Activated CD4-positive, alpha-beta T cell treated with anti-CD3 and anti-CD28 coated beads, Interleukin-2, amount 50 U/mL, for 16 hours (primary cell): ENCODE results near the gene RINL.
"Not testable (repeated sequence)": the region's sequence is repeated elsewhere in the genome, so short reads cannot be mapped to it uniquely, and the experiment has no call there.

ENCODE experiments used
- DNase-seq: peaks from one replicate; pipeline ENCODE4 v3.0.0-alpha.2; 2020

Gene RINL

DNA sequence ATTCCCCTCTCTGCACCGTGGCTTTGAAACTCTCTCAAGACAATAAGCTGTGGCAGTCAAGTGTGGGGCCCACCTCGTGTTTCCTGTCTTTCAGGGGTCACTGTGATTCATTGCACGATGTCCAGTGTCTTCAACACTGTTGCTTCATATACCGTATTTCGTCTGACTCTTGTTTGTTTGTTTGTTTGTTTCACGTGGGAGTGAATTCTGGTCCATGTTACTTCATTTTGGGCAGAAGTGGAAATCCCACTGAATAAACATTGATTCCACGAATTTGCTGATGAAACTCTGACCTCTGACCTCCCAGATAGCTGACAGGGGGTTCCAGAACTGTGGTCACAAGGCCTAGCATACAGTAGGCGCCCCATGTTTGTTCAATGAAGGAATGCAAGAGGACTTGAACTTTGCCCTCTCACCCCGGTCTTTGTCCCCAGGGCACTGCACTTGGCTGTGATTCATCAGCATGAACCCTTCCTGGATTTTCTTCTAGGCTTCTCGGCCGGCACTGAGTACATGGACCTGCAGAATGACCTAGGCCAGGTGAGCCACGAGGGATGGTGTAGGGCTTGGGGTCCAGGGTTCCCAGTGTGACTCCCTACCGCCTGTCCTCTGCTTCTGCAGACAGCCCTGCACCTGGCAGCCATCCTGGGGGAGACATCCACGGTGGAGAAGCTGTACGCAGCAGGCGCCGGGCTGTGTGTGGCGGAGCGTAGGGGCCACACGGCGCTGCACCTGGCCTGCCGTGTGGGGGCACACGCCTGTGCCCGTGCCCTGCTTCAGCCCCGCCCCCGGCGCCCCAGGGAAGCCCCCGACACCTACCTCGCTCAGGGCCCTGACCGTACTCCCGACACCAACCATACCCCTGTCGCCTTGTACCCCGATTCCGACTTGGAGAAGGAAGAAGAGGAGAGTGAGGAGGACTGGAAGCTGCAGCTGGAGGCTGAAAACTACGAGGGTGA lies 26.8 kb upstream of the RINL start:
- DNase-seq: no peak

DNA sequence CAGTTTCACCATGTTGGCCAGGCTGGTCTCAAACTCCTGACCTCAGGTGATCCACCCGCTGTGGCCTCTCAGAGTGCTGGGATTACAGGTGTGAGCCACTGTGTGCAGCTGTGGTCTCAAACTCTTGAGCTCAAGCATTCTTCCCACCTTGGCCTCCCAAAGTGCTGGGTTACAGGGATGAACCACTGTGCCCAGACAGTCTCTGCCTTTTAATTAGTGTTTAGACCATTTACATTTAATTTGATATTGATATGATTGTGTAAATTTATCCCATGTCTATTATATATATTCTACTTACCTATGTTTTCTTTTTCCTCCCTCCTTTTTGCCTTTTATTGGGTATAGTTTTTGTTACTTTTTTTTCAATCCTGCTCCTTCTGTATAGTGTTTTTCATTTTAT lies 23.6 kb upstream of the RINL start:
- no peak for DNase-seq

DNA sequence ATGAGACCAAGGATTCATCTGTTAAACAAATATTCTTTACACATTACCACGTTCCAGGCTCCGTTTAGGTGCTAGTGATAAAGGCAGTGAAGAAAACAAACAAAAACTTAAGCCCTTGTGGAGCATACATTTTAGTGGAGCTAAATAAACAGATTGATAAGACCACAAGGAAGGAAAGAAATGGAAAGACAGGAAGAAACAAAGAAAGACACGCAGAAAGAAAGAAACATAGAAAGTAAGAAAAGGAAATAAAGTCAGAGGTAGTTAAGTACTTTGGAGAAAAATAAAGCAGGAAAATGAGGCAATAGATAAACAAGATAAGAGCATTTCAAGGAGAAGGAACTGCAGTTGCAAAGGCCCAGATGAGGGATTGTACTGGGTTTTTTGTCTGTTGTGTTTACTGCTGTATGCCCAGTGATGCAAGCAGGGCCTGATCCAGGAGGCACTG lies 22.7 kb upstream of the RINL start:
- no peak for DNase-seq

DNA sequence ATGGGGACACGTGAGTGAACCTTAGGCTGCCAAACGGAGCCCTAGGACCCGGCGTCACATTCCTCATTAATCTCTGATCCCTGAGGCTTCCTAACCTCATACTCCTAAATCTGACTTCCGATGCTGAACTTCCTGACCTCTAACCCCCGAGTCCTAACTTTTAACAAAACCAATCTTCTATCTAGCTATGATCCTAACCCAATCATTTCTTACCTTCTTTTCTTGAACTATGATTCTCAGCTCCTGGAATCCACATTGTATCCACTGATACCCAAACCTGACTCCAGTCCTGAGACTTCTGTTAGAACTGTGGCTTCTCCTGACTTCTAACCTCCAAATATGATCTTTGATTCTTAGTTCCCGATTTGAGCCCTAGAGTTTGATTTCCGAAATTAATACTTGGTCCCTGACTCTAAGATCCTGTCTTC lies 22.1 kb upstream of the RINL start:
- DNase-seq: no peak

DNA sequence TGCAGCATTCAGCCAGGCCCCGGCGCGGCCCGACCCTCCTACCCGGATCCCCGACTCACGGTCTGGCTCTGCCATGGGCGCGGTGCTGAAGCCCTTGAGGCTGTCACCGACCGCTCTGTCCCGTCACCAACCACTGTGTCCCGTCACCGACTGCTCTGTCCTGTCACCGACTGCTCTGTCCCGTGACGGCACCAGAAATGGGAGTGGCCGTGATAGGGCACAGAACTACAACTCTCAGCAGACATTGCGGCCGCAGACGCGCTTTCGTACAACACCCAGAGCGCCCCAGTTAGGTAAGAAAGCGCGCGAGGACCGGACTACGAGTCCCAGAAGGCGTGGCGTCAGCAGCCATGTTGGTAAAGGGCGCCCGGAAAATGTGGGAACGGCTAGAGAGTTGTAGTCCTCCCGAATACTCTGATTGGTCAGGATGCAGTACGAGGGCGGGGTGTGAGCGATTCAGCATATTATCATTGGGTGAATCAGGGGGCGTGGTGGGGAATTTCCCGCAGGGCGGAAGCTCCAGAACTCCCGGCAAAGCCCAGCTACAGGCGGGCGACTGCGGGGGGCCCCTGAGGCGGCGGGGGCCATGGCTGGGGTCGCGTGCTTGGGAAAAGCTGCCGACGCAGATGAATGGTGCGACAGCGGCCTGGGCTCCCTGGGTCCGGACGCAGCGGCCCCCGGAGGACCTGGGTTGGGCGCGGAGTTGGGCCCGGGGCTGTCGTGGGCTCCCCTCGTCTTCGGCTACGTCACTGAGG lies 21.5 kb upstream of the RINL start, which contains the start of the genes NFKBIB and SIRT2:
TSS of gene NFKBIB (plus strand) at position 523 of the 755 bp plus-strand sequence. CDS start at position 587, 64 bp downstream.
TSS of gene SIRT2 (minus strand) at position 172 of the 755 bp plus-strand sequence. CDS start at position 75, 97 bp downstream.
- DNase-seq: peak; percentile 100

DNA sequence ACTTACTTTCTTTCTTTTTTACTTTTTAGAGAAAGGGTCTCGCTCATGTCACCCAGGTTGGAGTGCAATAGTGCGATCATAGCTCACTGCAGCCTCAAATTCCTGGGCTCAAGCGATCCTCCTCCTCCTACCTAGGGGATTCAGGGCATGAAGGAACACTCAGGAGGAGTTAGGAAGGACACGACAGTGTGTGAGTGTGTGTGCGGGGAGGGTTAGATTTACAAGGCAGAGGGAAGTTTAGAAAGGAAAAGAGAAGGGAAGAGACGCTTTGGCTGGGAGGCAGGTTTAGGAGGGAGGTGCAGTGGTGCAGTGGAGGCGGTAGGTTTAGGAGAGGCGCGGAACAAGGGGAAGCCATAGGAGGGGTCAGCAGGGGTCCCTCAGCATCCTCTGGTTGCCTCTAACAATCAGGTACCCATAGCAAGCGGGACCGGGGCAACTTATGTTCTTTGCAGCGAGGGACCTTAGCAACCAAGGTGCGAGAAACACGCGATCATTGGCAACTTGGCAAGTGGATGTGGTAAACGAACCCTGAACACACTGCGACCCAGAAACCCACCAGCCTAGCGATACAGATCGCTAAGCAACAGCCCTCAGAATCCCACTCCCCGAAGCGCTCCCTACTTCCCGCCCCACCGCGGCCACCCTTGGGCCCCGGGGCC lies 20.8 kb upstream of the RINL start:
- DNase-seq: no peak

DNA sequence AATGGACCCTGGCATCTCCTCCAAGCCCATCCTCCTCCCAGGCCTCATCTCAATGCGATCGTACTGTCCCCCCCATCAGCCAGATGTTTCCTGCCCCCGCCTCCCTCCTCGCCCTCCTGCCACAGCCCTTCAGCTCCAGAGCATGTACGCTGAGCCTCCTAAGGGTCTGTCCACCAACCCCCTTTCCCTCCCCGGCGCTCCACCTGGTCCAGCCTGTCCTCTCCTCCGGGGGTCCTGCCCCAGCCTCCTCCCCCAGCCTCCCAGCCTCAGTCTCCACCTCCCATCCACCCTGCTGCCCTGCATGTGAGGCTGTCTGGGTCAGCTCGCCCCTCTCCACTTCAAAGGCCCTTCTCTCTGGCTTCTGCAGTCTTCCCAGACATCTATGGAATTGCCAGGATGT lies 16.9 kb upstream of the RINL start:
- DNase-seq: no peak

DNA sequence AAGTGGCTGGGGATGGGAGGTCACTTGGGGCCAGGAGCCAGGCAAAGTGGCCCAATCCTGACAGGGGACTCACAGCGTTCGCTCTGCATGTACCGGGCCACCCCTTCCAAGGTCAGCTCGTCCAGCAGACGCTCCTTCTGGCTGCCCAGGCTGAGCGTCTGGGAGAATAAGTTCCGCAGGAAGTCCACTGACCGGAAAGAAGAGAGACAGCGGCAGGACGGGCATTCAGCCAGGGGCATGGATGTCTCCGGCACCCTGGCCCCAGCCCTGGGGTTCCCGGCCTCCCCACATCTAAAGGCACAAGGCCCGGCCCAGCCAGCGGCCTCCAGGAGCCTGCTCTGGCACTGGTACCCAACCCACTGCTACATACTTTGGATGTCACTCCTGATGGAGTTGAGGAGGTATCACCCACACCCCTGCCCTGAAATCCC lies 15.3 kb upstream of the RINL start:
- no peak for DNase-seq

DNA sequence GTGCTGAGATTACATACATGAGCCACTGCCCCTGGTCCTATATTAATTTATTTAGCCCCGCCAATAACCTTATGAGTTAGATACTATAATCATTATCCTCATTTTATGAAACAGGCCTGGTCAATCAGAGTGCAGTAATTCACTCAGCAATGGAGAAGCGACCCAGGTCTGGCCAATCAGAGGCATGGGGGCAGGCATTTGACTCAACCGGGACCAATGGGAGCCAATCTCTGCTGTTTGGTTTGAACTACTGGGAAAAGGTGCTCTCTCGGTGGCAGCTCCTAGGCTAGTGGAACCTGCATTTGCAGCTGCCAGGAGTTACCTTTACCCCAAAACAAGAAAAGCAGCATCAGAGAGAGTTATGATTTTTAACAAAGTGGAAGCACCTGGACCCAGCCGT lies 14.8 kb upstream of the RINL start:
- no peak for DNase-seq

DNA sequence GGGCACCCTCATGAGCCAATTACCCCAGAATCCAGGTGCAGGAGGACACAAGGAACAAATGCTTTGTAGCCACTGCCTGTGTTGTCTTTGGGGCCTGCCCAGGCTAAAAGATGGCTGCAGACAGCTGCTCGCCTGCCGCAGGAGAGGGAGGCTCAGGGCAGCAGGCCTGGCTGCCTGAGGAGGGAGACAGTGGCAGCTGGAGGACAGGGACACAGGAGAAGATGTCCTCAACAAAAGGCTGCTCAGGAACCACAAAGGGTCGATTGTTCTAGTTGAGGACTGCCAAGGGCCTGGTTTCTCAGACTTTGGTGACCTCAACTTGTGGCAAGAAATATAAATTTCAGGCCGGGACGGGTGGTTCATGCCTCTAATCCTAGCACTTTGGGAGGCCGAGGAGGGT lies 13.7 kb upstream of the RINL start:
- DNase-seq: no peak

DNA sequence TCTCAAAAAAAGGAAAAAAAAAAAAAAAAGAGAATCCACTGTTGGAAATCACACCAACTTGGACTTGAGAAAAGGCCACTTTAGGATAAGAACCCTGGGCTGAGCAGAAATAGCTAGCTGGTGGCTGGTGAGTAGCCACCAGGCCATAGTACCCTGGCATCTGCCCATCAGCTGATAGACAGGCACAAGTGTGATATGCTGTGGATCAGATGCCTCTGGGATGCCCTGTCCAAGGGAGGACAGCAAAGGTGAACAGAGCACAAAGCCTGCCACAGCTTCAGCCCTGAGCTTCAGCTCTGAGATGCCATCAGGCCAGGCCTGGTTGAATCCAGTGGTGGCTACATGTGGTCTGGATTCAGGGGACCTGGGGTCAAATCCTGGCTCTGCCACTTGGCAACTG lies 12.6 kb upstream of the RINL start:
- DNase-seq: no peak

DNA sequence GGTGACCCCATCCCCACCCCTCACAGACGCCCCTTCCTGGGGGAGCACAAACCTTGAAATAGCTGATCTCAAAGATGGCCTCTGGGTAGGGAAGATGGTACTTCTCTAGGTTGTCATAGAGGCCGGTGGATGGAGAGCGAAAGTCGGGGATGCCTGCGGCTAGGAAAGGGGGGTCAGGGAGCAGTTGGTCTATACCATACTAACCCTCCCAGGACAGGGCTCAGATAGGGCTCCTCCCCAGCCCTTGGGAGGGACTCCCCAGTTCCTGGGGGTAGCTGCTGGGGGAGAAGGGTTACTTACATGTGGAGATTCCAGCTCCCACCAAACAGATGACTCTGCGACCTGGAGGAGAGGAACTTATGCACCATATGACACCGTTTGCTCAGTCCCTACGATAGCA lies 11.7 kb upstream of the RINL start:
- no peak for DNase-seq

DNA sequence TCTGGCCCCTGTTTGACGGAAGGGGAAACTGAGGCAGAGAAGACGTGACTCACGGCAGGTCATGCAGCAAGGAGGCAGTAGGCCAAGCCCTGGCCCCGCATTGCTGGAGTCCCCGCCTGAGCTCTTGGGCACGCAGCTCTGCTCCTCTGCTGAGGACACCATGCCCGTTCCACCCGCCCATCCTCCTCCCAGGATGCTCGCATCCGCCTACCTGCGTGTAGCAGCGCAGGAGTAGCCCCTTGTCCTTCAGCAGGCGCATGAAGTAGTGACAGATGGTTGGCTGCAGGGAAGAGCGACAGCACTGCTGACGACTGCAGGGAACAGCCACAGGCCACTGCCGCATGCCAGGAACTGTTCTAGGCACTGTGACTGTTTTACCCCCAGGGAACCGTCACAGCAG lies 10.8 kb upstream of the RINL start:
- DNase-seq: no peak

DNA sequence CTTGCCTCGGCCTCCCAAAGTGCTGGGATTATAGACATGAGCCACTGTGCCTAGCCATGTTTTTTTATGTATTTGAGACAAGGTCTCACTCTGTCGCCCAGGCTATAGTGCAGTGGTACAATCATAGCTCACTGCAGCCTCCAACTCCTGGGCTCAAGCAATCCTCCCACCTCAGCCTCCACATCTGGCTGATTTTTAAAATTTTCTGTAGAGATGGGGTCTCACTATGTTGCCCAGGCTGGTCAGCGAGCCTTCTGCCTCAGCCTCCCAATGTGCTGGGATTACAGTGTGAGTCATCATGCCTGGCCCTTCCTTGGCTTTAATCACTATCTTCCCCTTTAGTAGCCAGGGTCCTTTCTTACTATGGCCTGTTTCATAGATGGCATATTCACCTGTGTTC lies 6.6 kb upstream of the RINL start:
- not testable (repeated sequence) for DNase-seq

DNA sequence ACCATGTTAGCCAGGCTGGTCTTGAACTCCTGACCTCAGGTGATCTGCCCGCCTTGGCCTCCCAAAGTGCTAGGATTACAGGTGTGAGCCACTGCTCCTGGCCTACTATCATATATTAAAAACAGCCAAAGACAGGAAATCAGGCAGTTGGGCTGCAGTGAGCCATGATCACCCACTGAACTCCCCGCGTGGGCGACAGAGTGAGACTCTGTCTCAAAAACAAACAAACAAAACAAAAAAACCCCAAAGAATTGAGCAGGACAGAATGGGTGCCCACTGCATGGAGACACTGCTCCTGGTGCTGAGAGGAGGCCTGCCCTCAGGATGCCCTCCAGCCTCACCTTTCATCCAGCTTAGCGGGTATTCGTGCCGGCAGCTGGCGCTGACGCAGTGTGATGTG lies 5.2 kb upstream of the RINL start:
- no peak for DNase-seq

DNA sequence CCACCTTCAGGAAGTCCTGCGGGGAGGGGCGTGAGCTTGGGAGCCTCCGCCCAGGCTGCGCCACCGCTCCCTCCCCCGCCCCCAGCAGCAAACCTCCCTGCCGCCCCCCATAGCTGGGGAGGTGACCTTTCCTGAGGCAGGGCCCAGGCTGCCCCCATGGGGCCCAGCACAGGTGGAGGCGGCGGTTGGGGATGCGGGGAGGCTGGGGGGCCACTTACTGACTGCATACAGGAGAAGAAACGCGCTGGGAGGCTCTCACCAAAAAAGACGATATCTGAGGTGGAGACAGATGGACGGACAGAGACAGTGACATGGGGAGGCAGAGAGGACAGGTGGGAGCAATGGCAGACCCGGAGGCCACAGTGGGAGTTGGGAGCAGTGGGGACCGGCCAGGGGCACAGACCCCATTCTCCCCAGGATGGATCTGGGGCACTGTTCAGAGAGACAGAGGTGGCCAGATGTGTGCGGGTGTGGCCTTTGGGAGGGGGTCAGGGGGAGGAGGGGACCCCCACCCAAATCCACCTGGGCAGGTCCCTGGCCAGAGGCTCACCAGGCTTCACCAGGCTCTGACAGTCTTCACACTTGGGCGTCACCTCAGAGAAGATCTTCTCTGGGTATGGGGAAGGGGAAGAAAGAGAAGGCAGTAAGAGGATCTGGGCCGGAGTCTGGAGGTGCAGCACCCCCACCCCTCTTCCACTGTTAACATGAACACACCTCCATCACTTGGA lies 3.0 kb upstream of the RINL start:
- DNase-seq: no peak

DNA sequence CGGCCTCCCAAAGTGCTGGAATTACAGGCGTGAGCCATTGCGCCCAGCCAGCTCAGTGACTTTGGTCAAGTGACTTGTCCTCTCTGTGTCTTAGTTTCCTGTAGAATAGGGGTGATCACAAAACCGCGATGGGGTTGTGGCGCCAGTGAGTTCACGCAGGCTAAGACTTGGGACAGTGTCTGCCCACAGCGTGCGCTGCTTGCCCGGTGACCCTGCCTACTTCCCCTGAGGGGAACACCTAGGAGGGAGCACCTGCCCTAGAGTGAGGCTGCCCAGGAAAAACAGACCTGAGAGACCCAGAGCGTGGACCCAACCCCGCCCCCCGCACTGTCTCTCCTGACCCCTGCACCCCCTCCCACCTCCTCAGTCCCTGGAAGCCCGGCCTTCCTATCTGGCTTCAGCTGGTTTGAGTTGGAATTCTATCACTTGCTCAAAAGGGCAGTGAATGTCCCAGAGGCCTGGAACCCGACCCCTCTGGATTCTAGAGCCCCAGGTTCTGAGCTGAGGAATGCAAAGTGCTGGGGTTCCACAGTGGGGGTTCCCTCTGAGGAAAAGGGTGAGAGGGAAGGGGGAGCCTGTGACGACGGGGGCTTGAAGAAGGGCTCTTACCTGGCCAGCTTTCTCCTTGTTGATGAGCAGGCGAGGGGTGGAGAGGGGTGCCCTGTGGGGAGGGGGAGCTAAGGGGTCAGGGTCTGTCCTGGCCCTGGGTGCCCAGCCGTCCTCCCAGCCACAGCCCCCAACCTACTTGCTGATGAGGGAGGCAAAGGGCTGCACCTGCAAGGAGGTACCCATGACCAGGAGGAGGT lies 2.2 kb upstream of the RINL start:
- no peak for DNase-seq

DNA sequence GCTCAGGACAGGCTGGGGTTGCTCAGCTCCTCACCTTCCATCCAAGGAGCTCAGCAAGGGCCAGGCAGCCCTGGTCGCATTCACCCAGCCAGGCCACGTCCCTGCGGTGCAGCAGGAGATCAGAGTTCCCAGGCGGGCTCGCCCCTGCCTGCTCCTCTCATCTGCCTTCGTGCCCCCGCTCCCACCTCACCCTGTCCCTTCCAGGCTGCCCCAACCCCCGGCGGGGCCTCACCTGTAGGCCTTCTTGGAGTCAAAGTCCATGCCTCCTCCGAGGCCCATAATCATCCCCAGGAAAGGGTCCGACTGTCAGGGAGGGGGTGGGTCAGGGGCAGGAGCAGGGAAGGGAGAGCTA lies 1.3 kb upstream of the RINL start:
- DNase-seq: no peak

DNA sequence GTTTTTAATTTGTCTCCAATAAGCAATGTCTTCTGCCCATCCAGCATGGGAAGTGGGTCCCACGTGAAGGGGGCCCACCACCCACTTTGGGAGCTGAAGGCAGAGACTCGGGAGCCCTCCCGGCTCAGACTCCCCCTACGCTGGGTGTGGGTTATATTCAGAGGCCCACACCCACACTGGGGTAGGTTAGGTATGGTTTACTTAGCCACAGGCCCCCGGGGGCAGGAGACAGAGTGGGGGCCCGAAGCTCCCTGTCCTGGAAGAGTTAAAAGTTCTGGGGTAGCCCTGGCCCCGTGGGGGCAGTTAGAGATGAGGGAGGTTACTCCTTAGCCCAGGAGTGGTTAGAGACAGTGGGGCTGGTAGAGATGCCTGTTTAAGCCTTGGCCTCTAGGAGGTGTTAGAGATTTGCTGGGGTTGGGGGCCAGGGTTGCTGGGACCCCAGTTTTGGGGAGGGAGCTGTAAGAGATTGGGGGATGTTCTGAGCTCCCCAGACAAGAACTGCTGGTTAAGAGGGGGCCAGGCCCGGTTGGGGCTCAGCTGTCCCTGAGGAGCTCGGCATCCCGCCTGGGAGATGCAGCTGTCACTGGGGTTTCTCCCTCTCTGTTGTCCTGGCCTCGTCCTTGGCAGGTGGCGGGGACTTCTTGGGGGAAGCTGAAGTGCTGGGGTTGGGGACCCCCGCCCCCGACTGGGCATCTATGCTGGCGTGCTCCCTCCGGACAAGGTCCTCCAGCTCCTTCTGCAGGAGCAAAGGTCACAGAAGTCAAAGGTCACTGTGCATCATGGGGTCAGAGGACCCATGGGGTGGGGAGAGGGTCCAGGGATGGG lies 712 bp upstream of the RINL start:
- no peak for DNase-seq

DNA sequence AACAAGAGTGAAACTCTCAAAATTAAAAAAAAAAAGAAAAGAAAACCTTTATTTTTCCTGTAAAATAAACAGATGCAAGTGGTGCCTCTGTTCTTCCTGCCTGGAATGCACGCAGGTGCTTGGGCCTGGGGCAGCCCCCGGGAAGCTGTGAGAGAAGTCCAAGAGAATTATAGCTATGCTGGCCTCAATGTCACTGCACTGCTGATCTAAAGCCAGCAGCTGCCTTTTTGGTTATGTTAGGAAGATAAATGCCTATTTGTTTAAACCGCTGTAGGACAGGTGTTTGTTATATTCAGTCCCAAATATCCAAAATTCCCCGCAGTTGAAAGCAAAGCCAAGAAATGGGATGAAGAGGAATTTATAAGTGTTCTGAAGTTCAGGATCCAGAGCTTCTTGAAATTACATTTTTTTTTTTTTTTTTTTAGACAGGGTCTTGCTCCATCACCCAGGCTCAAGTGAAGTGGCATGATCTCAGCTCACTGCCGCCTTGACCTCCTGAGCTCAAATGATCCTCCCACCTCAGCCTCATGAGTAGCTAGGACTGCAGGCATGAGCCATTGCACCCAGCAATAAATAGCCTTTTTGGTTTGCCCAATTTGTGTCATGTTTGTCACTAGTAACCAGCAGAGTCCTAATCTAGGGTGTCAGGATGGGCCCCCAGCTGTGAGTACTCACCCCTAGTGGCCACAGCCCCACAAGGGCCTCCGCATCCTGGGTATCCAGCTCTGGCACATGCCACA lies 2.2 kb downstream of the RINL start:
- no peak for DNase-seq
